Lung (tissue), 12 donors: Measurements from ENCODE around the gene ACTRT2. TPM values are rescaled to one million over a fixed set of nuclear protein-coding genes. Genes with fewer than 3 reads are reported as not detected.

ENCODE experiments used
- ATAC-seq: fragments of 200-7000 bp; cut with Tn5 transposase; one replicate; pipeline ENCODE4 v1.9.1; 2020; ENCODE audit warnings: moderate number of reproducible peaks; ENCODE audit not compliant: insufficient read depth, low FRiP score
- DNase-seq, 3 donors: peaks; one replicate each; pipeline ENCODE4 v3.0.0-alpha.2; 2013 to 2017
- H3K27ac ChIP-seq, 2 donors: one replicate each; pipeline ENCODE4 v1.5.1; 2013; ENCODE audit warnings: mild to moderate bottlenecking in 2 of 2, moderate library complexity in 2 of 2, control low read depth in 1 of 2, inconsistent platforms in 1 of 2, low read depth in 1 of 2, low read length in 1 of 2
- H3K27me3 ChIP-seq, 3 donors: one replicate each; pipeline ENCODE4 v1.5.1; 2013; ENCODE audit warnings: low read length in 2 of 3; ENCODE audit not compliant: control insufficient read depth in 3 of 3, insufficient read depth in 3 of 3
- H3K36me3 ChIP-seq, 4 donors: one replicate each; pipeline ENCODE4 v1.5.1; 2013; ENCODE audit warnings: low read length in 4 of 4, mild to moderate bottlenecking in 1 of 4, moderate library complexity in 1 of 4; ENCODE audit not compliant: control insufficient read depth in 4 of 4, insufficient read depth in 4 of 4
- H3K4me1 ChIP-seq, 5 donors: one replicate each; pipeline ENCODE4 v1.5.1; 2013; ENCODE audit warnings: low read length in 5 of 5, mild to moderate bottlenecking in 2 of 5, moderate library complexity in 1 of 5; ENCODE audit not compliant: control insufficient read depth in 5 of 5, insufficient read depth in 5 of 5
- H3K4me3 ChIP-seq: one replicate; pipeline ENCODE4 v1.5.1; 2013; ENCODE audit warnings: mild to moderate bottlenecking, control low read depth, moderate library complexity
- H3K9ac ChIP-seq, 2 donors: one replicate each; pipeline ENCODE4 v1.5.1; 2013; ENCODE audit warnings: low read length in 2 of 2, control low read depth in 1 of 2; ENCODE audit not compliant: insufficient read depth in 1 of 2
- H3K9me3 ChIP-seq, 4 donors: one replicate each; pipeline ENCODE4 v1.5.1; 2013; ENCODE audit warnings: low read length in 3 of 4, mild to moderate bottlenecking in 1 of 4, moderate library complexity in 1 of 4; ENCODE audit not compliant: control insufficient read depth in 4 of 4, insufficient read depth in 3 of 4
- WGBS, 2 donors: extraction: QIAGEN DNeasy Blood & Tissue Kit; methylation state at CpG; one replicate each; pipeline ENCODE4 v1.1.7; 2013; 5-methylcytosine and 5-hydroxymethylcytosine counted together
- polyA plus RNA-seq, 2 donors: library from polyadenylated mRNA; stranded (reverse); fragments of 200-250 nt; gene quantifications; one replicate each; pipeline ENCODE4 v1.2.1, GENCODE V29; 2013
- total RNA-seq, 2 donors: library from RNA; depleted of rRNA in 1 of 2; stranded (reverse); fragments of >200 nt in 1 of 2; gene quantifications; one replicate each; pipeline ENCODE4 v1.2.1, GENCODE V29; 2014 to 2021
- TF ChIP-seq, protein P1 (sequence below): IDR thresholded peaks from 2 replicates; pipeline ENCODE4 v1.5.1; 2012; ENCODE audit warnings: mild to moderate bottlenecking; ENCODE audit errors: control extremely low read depth, extremely low read depth
- donor health status: control.
- donor health status: control.
- donor health status: Bipolar disorder and iron deficiency.
- donor health status: healthy.
- donor health status: DM: yes; HTN: yes; CAD: no.

ACTRT2 gene
- total and polyA plus RNA-seq, 4 donors: not detected

DNA sequence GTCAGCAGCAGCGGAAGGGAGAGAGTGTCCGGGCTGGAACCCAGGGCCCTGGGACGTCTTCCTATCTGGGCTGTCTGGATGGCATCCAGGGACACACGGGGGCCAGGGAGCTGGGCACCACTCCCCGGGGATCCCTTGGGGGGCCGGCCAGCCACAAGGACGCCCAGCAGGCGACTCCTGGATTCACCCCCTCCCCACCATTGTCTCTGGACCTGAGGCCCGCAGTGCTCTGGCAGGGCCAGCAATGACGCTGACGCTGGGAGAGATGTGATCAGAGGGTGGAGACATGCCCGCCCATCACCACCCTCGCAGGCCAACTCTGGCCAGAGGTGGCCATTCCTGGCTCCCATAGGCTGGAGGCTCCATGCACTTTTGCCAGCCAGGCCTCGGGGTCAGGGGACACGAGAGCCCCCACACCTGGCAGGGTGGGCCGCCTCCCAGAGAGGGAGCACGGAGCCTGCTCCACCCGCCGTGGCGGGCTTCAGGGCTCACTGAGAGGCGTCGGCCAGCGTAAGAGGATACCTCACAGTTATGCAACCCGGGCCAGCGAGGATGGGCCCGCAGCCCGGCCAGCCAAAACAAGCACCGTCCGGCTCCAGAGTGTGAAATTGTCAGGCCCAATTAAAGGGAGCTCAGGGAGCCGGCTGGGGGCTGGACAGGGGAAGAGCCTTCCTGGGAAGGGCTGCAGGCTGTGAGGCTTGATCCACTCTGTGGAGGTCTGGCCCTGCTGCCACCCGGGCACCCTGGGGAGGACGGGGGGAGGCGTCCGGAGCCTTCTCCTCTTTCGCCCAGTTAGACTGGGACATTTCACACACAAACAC, 10.3 kb downstream of the ACTRT2 start:
- DNase-seq (peak; percentile 18 to 24 (median 24)), ATAC-seq (no peak)
- H3K4me1 ChIP-seq: peaks cover 0 to 28% (median 0%) of the 10 kb centered on the region in 5 donors
- no peak overlapping the region for H3K9ac ChIP-seq
- 78 to 91% methylated on average over 35 of the region's 35 CpGs for WGBS, 2 donors
- TF ChIP-seq, protein P1, sequence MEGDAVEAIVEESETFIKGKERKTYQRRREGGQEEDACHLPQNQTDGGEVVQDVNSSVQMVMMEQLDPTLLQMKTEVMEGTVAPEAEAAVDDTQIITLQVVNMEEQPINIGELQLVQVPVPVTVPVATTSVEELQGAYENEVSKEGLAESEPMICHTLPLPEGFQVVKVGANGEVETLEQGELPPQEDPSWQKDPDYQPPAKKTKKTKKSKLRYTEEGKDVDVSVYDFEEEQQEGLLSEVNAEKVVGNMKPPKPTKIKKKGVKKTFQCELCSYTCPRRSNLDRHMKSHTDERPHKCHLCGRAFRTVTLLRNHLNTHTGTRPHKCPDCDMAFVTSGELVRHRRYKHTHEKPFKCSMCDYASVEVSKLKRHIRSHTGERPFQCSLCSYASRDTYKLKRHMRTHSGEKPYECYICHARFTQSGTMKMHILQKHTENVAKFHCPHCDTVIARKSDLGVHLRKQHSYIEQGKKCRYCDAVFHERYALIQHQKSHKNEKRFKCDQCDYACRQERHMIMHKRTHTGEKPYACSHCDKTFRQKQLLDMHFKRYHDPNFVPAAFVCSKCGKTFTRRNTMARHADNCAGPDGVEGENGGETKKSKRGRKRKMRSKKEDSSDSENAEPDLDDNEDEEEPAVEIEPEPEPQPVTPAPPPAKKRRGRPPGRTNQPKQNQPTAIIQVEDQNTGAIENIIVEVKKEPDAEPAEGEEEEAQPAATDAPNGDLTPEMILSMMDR: no peak
- H3K27ac ChIP-seq: no peak overlapping the region
- no peaks in the 10 kb centered on the region for H3K9me3 ChIP-seq
- peaks cover 2 to 24% (median 7%) of the 10 kb centered on the region in 3 donors for H3K27me3 ChIP-seq
- no peak overlapping the region for H3K4me3 ChIP-seq
- no peaks in the 10 kb centered on the region for H3K36me3 ChIP-seq

DNA sequence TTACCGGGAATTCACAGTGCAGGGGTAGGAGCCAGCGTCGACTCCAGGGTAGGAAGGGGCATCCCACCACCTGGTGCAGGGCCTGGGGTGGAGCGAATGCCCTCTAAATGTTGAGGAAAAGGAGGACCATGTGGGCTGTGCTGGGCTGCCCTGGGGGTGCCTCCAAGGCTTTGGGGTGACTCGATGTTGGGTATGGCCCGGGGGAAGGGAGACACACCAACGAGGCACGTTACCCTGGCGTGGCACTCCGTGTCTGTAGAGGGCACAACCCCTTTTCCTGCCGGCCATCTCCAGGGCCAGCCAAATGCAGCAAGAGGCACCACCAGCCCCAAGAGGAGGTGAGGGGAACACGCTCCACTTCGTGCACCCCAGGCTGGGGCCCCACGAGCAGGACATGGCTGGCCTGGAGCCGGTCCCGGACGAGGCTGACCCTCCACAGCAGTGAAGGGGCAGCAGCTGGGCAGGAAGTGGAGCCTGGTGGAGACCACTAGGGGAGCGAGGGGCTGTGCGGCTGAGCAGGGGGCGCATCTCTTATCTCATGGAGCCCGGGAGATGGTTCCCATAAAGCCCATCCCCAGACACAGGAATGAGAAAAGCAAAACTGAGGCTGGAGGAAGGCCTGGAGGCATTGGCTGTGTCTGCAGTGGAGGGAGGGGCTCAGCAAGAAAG, 11.2 kb downstream of the ACTRT2 start:
- TF ChIP-seq, protein P1: no peak
- Histone ChIP-seq H3K4me1 (peaks cover 0 to 30% (median 0%) of the 10 kb centered on the region in 5 donors), H3K27me3 (peaks cover 0 to 24% (median 7%) of the 10 kb centered on the region in 3 donors), H3K9ac (no peak overlapping the region), H3K4me3 (no peak overlapping the region), H3K9me3 (no peaks in the 10 kb centered on the region), H3K27ac (no peak overlapping the region), H3K36me3 (no peaks in the 10 kb centered on the region)
- WGBS, 2 donors: 82 to 89% methylated on average over 21 of the region's 21 CpGs
- no peak for ATAC-seq
- peak in 1 of 3 donors; percentile 41 for DNase-seq

DNA sequence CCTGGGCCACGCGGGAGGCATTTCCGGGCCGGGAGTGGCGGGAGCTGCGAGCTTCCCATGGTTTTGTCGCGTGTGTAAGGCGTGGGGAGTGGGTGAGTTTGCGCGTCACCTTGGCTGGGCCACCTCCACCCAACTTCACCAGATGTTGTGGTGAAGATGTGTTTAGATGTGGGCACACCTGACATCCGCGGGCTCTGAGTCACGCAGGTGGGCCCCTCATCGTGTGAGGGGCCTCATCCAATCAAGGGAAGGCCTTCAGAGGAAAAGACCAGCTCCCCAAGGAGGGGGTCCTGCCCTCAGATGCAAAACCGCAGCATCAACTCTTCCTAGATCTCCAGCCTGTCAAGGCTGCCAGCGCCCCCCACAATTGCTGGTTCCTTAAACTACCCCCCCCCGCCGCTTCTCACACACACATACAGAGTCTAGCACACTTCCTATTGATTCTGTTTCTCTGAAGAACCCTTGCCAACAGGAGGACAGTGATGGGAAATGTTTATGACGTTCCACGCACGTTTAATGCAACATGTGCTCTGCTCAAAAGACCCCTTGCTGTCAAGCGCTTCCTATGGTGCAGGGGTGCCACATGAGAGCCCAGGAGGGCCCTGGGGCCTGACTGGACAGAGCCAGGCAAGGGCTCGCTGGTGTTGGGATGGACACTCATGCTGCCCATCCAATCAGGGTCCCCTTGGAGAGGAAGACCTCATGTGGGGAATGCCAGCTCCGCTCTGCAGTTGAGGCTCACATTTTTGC, 11.9 kb downstream of the ACTRT2 start:
- Histone ChIP-seq H3K36me3 (no peaks in the 10 kb centered on the region), H3K4me3 (no peak overlapping the region), H3K9ac (no peak overlapping the region), H3K27me3 (peaks cover 0 to 18% (median 7%) of the 10 kb centered on the region in 3 donors), H3K9me3 (no peaks in the 10 kb centered on the region), H3K27ac (no peak overlapping the region), H3K4me1 (peaks cover 0 to 33% (median 0%) of the 10 kb centered on the region in 5 donors)
- peak in 1 of 3 donors; percentile 12 for DNase-seq
- ATAC-seq: no peak
- 78 to 85% methylated on average over 21 to 25 of the region's 25 CpGs for WGBS, 2 donors
- TF ChIP-seq, protein P1: no peak
